ENCODE measurements around the gene ATP1A4.

Gene ATP1A4

GRCh38 chr1:160161965-160162705 lies 10.7 kb downstream of the ATP1A4 start:
- no peak overlapping the region for H3K4me3 ChIP-seq (ENCODE audit: control insufficient read depth, low read depth, low read length)
- TF ChIP-seq CTCF (conservative IDR thresholded peaks at IDR 0.05; ENCODE audit: control insufficient read depth, insufficient read depth, low read depth, low read length) = peak; percentile 46
- DNase-seq (ENCODE audit: low read depth) = peak; percentile 19

- DNase-seq (ENCODE audit: low read depth) = no peak
- TF ChIP-seq CTCF (conservative IDR thresholded peaks at IDR 0.05; ENCODE audit: control insufficient read depth, insufficient read depth, low read depth, low read length) = no peak
- H3K4me3 ChIP-seq (ENCODE audit: control insufficient read depth, low read depth, low read length) = no peak overlapping the region
Observed at GRCh38 chr1:160162931-160163330, 11.5 kb downstream of the ATP1A4 start.

GRCh38 chr1:160163615-160164014 lies 12.2 kb downstream of the ATP1A4 start:
- TF ChIP-seq CTCF (conservative IDR thresholded peaks at IDR 0.05; ENCODE audit: control insufficient read depth, insufficient read depth, low read depth, low read length) = peak; percentile 15
- DNase-seq (ENCODE audit: low read depth) = no peak
- H3K4me3 ChIP-seq (ENCODE audit: control insufficient read depth, low read depth, low read length) = no peak overlapping the region

GRCh38 chr1:160164121-160164520 lies 12.7 kb downstream of the ATP1A4 start:
- TF ChIP-seq CTCF (conservative IDR thresholded peaks at IDR 0.05; ENCODE audit: control insufficient read depth, insufficient read depth, low read depth, low read length) = no peak
- DNase-seq (ENCODE audit: low read depth) = no peak
- H3K4me3 ChIP-seq (ENCODE audit: control insufficient read depth, low read depth, low read length) = no peak overlapping the region

- no peak overlapping the region for H3K4me3 ChIP-seq (ENCODE audit: control insufficient read depth, low read depth, low read length)
- DNase-seq (ENCODE audit: low read depth) = no peak
- TF ChIP-seq CTCF (conservative IDR thresholded peaks at IDR 0.05; ENCODE audit: control insufficient read depth, insufficient read depth, low read depth, low read length) = no peak
Observed at GRCh38 chr1:160166166-160166868, 14.9 kb downstream of the ATP1A4 start.

- no peak for TF ChIP-seq CTCF (conservative IDR thresholded peaks at IDR 0.05; ENCODE audit: control insufficient read depth, insufficient read depth, low read depth, low read length)
Observed at GRCh38 chr1:160167056-160167455, 15.7 kb downstream of the ATP1A4 start.

More at GRCh38 chr1:160167056-160167455, 15.7 kb downstream of the ATP1A4 start:
- no peak overlapping the region for H3K4me3 ChIP-seq (ENCODE audit: control insufficient read depth, low read depth, low read length)
- no peak for DNase-seq (ENCODE audit: low read depth)

All from fibroblast of mammary gland (primary cell).